IMR-90 (cell line): ENCODE data around the gene MALRD1. TPM values are rescaled to one million over a fixed set of nuclear protein-coding genes. Genes with fewer than 3 reads are reported as not detected.

Experiments used
- ATAC-seq: fragments of 200-7000 bp; cut with Tn5 transposase; 2 replicates; pipeline ENCODE4 v1.9.1; 2020; ENCODE audit warnings: low read depth, mild to moderate bottlenecking, moderate library complexity
- BruUV-seq: library from RNA; stranded (reverse); fragments of 400-500 nt; replicated peaks from 2 replicates; lab custom pipeline; 2021; lab: Mats Ljungman, UMichigan
- CTCF ChIA-PET: fragments of 300-600 bp; formaldehyde crosslinking; extraction: SDS; loops from one replicate; lab custom pipeline; 2021; ENCODE audit warnings: antibody characterized with exemption; lab: Yijun Ruan, JAX
- POLR2A ChIA-PET: fragments of 300-600 bp; sonication (Branson Sonifier 250); formaldehyde crosslinking; loops from one replicate; lab custom pipeline; 2022; ENCODE audit warnings: antibody characterized with exemption; ENCODE audit not compliant: unreplicated experiment; lab: Charles Lee
- DNase-seq: peaks from one replicate; pipeline ENCODE4 v3.0.0; 2013
- H2AFZ ChIP-seq: replicated peaks from 2 replicates; pipeline ENCODE3; 2013; ENCODE audit warnings: low read length, mild to moderate bottlenecking; ENCODE audit not compliant: poor library complexity
- H2AK5ac ChIP-seq: 2 replicates; pipeline ENCODE4 v1.6.1; 2013; ENCODE audit warnings: low read depth, low read length, inconsistent platforms
- H2AK9ac ChIP-seq: replicated peaks from 2 replicates; pipeline ENCODE3; 2013; ENCODE audit warnings: mild to moderate bottlenecking, low read depth, low read length, moderate library complexity; ENCODE audit not compliant: poor library complexity
- H2BK120ac ChIP-seq: 2 replicates; pipeline ENCODE4 v1.6.1; 2013; ENCODE audit warnings: low read depth, low read length, inconsistent platforms
- H2BK15ac ChIP-seq: 3 replicates; pipeline ENCODE4 v1.6.1; 2013; ENCODE audit warnings: low read depth, low read length, inconsistent platforms
- H2BK20ac ChIP-seq: 2 replicates; pipeline ENCODE4 v1.6.1; 2013; ENCODE audit warnings: low read depth, mild to moderate bottlenecking, inconsistent platforms, low read length, moderate library complexity
- H2BK5ac ChIP-seq: 2 replicates; pipeline ENCODE4 v1.6.1; 2013; ENCODE audit warnings: mild to moderate bottlenecking, low read depth, low read length, inconsistent platforms; ENCODE audit not compliant: poor library complexity, severe bottlenecking
- H3K14ac ChIP-seq: replicated peaks from 2 replicates; pipeline ENCODE4 v1.6.1; 2013; ENCODE audit warnings: low read depth, low read length, inconsistent platforms
- H3K18ac ChIP-seq: 2 replicates; pipeline ENCODE4 v1.6.1; 2013; ENCODE audit warnings: low read depth, low read length, control low read depth
- H3K23ac ChIP-seq: 2 replicates; pipeline ENCODE4 v1.6.1; 2013; ENCODE audit warnings: low read depth, low read length, inconsistent platforms
- H3K27ac ChIP-seq: 2 replicates; pipeline ENCODE4 v1.5.1; 2013; ENCODE audit warnings: mild to moderate bottlenecking, control low read depth, low read length; ENCODE audit not compliant: insufficient read depth
- H3K27me3 ChIP-seq: 2 replicates; pipeline ENCODE4 v1.6.1; 2013; ENCODE audit warnings: low read length; ENCODE audit not compliant: control insufficient read depth, insufficient read depth
- H3K36me3 ChIP-seq: 2 replicates; pipeline ENCODE4 v1.6.1; 2013; ENCODE audit warnings: low read length, mixed read lengths; ENCODE audit not compliant: control insufficient read depth, insufficient read depth
- H3K4ac ChIP-seq: 2 replicates; pipeline ENCODE4 v1.6.1; 2013; ENCODE audit warnings: low read depth, low read length, inconsistent platforms
- H3K4me1 ChIP-seq: 2 replicates; pipeline ENCODE4 v1.6.1; 2013; ENCODE audit warnings: low read length, mixed read lengths; ENCODE audit not compliant: control insufficient read depth, insufficient read depth
- H3K4me2 ChIP-seq: 2 replicates; pipeline ENCODE4 v1.6.1; 2013; ENCODE audit warnings: low read depth, mild to moderate bottlenecking, control low read depth, low read length, moderate library complexity
- H3K4me3 ChIP-seq: 2 replicates; pipeline ENCODE4 v1.5.1; 2013; ENCODE audit warnings: low read depth, mild to moderate bottlenecking, control low read depth, low read length, moderate library complexity; ENCODE audit not compliant: insufficient read depth
- H3K56ac ChIP-seq: 2 replicates; pipeline ENCODE4 v1.6.1; 2013; ENCODE audit warnings: low read length, inconsistent platforms; ENCODE audit not compliant: insufficient read depth; ENCODE audit errors: extremely low read depth
- H3K79me1 ChIP-seq, 2 experiments: 2 replicates each; pipeline ENCODE4 v1.6.1; 2013; ENCODE audit warnings: low read length in 2 of 2, inconsistent platforms in 1 of 2, low read depth in 1 of 2
- H3K9ac ChIP-seq: 2 replicates; pipeline ENCODE4 v1.6.1; 2013; ENCODE audit warnings: low read depth, low read length, control low read depth
- H3K9me1 ChIP-seq: 2 replicates; pipeline ENCODE4 v1.6.1; 2013; ENCODE audit warnings: low read length, inconsistent platforms; ENCODE audit not compliant: insufficient read depth
- H3K9me3 ChIP-seq: 2 replicates; pipeline ENCODE4 v1.6.1; 2013; ENCODE audit warnings: low read length; ENCODE audit not compliant: control insufficient read depth, insufficient read depth
- H4K20me1 ChIP-seq: 2 replicates; pipeline ENCODE4 v1.6.1; 2013; ENCODE audit warnings: low read length, inconsistent platforms; ENCODE audit not compliant: insufficient read depth
- H4K5ac ChIP-seq: 2 replicates; pipeline ENCODE4 v1.6.1; 2013; ENCODE audit warnings: mild to moderate bottlenecking, low read depth, low read length, control low read depth
- H4K8ac ChIP-seq, 2 experiments: 2 replicates each; pipeline ENCODE4 v1.6.1; 2013; ENCODE audit warnings: low read depth in 2 of 2, low read length in 2 of 2, control low read depth in 1 of 2, inconsistent platforms in 1 of 2
- H4K91ac ChIP-seq: 2 replicates; pipeline ENCODE4 v1.6.1; 2013; ENCODE audit warnings: low read depth, low read length, inconsistent platforms; ENCODE audit not compliant: insufficient read depth
- BHLHE40 ChIP-seq: fragments of 150-350 bp; IDR thresholded peaks from 2 replicates; pipeline ENCODE4 v1.6.1; 2016; ENCODE audit warnings: mild to moderate bottlenecking, low read depth, low read length
- CEBPB ChIP-seq: IDR thresholded peaks from 2 replicates; pipeline ENCODE4 v1.6.1; 2012; ENCODE audit warnings: low read depth, low read length, improper control_type of control experiment
- CHD1 ChIP-seq: IDR thresholded peaks from 2 replicates; pipeline ENCODE4 v1.6.1; 2012; ENCODE audit warnings: low read depth, low read length, improper control_type of control experiment
- CTCF ChIP-seq: conservative IDR thresholded peaks from 2 replicates; pipeline ENCODE4 v1.5.1; 2012; ENCODE audit warnings: mild to moderate bottlenecking, low read depth, low read length, improper control_type of control experiment
- ELK1 ChIP-seq: fragments of 150-350 bp; IDR thresholded peaks from 2 replicates; pipeline ENCODE4 v1.6.1; 2016; ENCODE audit warnings: low read depth, mild to moderate bottlenecking, low read length, moderate library complexity, borderline replicate concordance
- FOS ChIP-seq: fragments of 150-350 bp; IDR thresholded peaks from 2 replicates; pipeline ENCODE4 v1.6.1; 2016; ENCODE audit warnings: low read depth, low read length
- MAFK ChIP-seq: IDR thresholded peaks from 2 replicates; pipeline ENCODE4 v1.6.1; 2012; ENCODE audit warnings: low read depth, low read length, improper control_type of control experiment
- MAZ ChIP-seq: IDR thresholded peaks from 2 replicates; pipeline ENCODE4 v1.6.1; 2012; ENCODE audit warnings: low read depth, mild to moderate bottlenecking, low read length, improper control_type of control experiment, moderate library complexity, borderline replicate concordance
- MXI1 ChIP-seq: IDR thresholded peaks from 2 replicates; pipeline ENCODE4 v1.6.1; 2012; ENCODE audit warnings: low read depth, mild to moderate bottlenecking, low read length, moderate library complexity, borderline replicate concordance
- NFE2L2 ChIP-seq: fragments of 150-350 bp; IDR thresholded peaks from 2 replicates; pipeline ENCODE4 v1.6.1; 2016; ENCODE audit warnings: low read depth, mild to moderate bottlenecking, low read length
- POLR2A ChIP-seq: IDR thresholded peaks from 2 replicates; pipeline ENCODE4 v1.6.1; 2012; ENCODE audit warnings: mild to moderate bottlenecking, low read depth, low read length
- RAD21 ChIP-seq: IDR thresholded peaks from 2 replicates; pipeline ENCODE4 v1.6.1; 2012; ENCODE audit warnings: low read length, improper control_type of control experiment
- RCOR1 ChIP-seq: IDR thresholded peaks from 2 replicates; pipeline ENCODE4 v1.6.1; 2012; ENCODE audit warnings: mild to moderate bottlenecking, low read length, improper control_type of control experiment; ENCODE audit not compliant: insufficient replicate concordance
- RFX5 ChIP-seq: IDR thresholded peaks from 2 replicates; pipeline ENCODE4 v1.8.0; 2012; ENCODE audit warnings: low read depth, mild to moderate bottlenecking, low read length, moderate library complexity
- SMC3 ChIP-seq: fragments of 150-350 bp; IDR thresholded peaks from 2 replicates; pipeline ENCODE4 v1.6.1; 2016; ENCODE audit warnings: low read depth, mild to moderate bottlenecking, antibody characterized with exemption, low read length, moderate library complexity
- dilution Hi-C: fragments of 300-500 bp; cut with HindIII; formaldehyde crosslinking; loops from one replicate; pipeline ENCODE4 v1.14.3; 2018; ENCODE audit warnings: low sequenced_read_pairs; ENCODE audit not compliant: unreplicated experiment
- in situ Hi-C: fragments of 300-500 bp; cut with MboI; formaldehyde crosslinking; loops from 3 replicates; pipeline ENCODE4 v1.14.3; 2019; ENCODE audit warnings: low sequenced_read_pairs, inconsistent platforms, mixed read lengths
- intact Hi-C: fragments of 100-400 bp; cut with micrococcal nuclease; formaldehyde crosslinking; loops from 2 replicates; pipeline ENCODE4 v1.10.0; 2022
- polyA plus RNA-seq, 3 experiments: library from polyadenylated mRNA; depleted of rRNA; stranded (reverse); fragments of >200 nt; gene quantifications; 2 replicates each; pipeline ENCODE4 v1.2.3, GENCODE V29; 2012; ENCODE audit warnings: low replicate concordance in 1 of 3
- total RNA-seq: library from RNA; depleted of rRNA; stranded (reverse); fragments of >200 nt; gene quantifications from 2 replicates; pipeline ENCODE4 v1.2.3, GENCODE V29; 2012
- TF ChIP-seq, protein P1 (sequence below): fragments of 150-350 bp; IDR thresholded peaks from 2 replicates; pipeline ENCODE4 v1.6.1; 2017; ENCODE audit warnings: mild to moderate bottlenecking, antibody characterized with exemption, low read length, low read depth

The MALRD1 gene
- total and polyA plus RNA-seq, 2 of the 4 experiments (the other 2 are of a cell fraction), result 0.34 to 1.1 TPM

- Histone ChIP-seq H4K8ac (no peak overlapping the region), H4K20me1 (no peaks in the 10 kb centered on the region), H3K79me1 (no peaks in the 10 kb centered on the region), H3K4me1 (no peaks in the 10 kb centered on the region), H2AK5ac (no peak overlapping the region), H2AK9ac (no peak overlapping the region), H4K5ac (no peak overlapping the region), H3K56ac (no peak overlapping the region), H3K27me3 (no peaks in the 10 kb centered on the region), H3K4ac (no peak overlapping the region), H3K18ac (no peak overlapping the region), H4K91ac (no peak overlapping the region), H2BK120ac (no peak overlapping the region), H3K27ac (no peak overlapping the region), H3K9me3 (peaks cover 7% of the 10 kb centered on the region), H3K4me3 (no peak overlapping the region), H2BK20ac (no peak overlapping the region), H3K4me2 (no peak overlapping the region), H3K14ac (no peak overlapping the region), H2BK5ac (no peak overlapping the region), H2AFZ (no peak overlapping the region), H2BK15ac (no peak overlapping the region), H3K36me3 (no peaks in the 10 kb centered on the region), H3K23ac (no peak overlapping the region), H3K9me1 (no peaks in the 10 kb centered on the region), H3K9ac (no peak overlapping the region)
- CTCF ChIA-PET, result no interaction called here
- in situ Hi-C loops, result no loop called here
- dilution Hi-C loops, result no loop called here
- TF ChIP-seq ELK1, result no peak
- no peak for TF ChIP-seq MAZ
- TF ChIP-seq CTCF, result no peak
- TF ChIP-seq SMC3, result no peak
- no peak for TF ChIP-seq NFE2L2
- no peak for TF ChIP-seq FOS
- TF ChIP-seq, protein P1, sequence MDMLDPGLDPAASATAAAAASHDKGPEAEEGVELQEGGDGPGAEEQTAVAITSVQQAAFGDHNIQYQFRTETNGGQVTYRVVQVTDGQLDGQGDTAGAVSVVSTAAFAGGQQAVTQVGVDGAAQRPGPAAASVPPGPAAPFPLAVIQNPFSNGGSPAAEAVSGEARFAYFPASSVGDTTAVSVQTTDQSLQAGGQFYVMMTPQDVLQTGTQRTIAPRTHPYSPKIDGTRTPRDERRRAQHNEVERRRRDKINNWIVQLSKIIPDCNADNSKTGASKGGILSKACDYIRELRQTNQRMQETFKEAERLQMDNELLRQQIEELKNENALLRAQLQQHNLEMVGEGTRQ, result no peak
- TF ChIP-seq POLR2A, result no peak
- no peak for TF ChIP-seq RFX5
- no peak for TF ChIP-seq RCOR1
- no peak for TF ChIP-seq BHLHE40
- TF ChIP-seq RAD21, result no peak
- TF ChIP-seq CEBPB, result no peak
- no peak for TF ChIP-seq MAFK
- no peak for TF ChIP-seq MXI1
- TF ChIP-seq CHD1, result no peak
- POLR2A ChIA-PET, result no interaction called here
- intact Hi-C loops, result no loop called here
- ATAC-seq (no peak), DNase-seq (no peak)
- BruUV-seq, result no TSS peak
These were observed 664.6 kb downstream of the MALRD1 start for GRCh38 chr10:19713159-19713558.
